WTC11 (cell line): ENCODE data around the gene ZNF771. TPM values are rescaled to one million over a fixed set of nuclear protein-coding genes. Genes with fewer than 3 reads are reported as not detected.
A peak's percentile ranks its signal among the peaks of the same experiment; 100 is the strongest.

ENCODE experiments used
- ATAC-seq: fragments of 200-7000 bp; cut with Tn5 transposase; 2 replicates; pipeline ENCODE4 v1.10.0; 2021; ENCODE audit warnings: mild to moderate bottlenecking, moderate library complexity
- CTCF ChIA-PET: fragments of 300-600 bp; sonication (Branson Sonifier 250); formaldehyde crosslinking; loops from one replicate; lab custom pipeline; 2021; ENCODE audit warnings: antibody characterized with exemption; lab: Charles Lee
- POLR2A ChIA-PET: fragments of 350-600 bp; sonication (Branson Sonifier 250); formaldehyde crosslinking; loops from one replicate; lab custom pipeline; 2021; ENCODE audit warnings: antibody characterized with exemption; lab: Charles Lee
- DNase-seq: peaks from one replicate; pipeline ENCODE4 v3.0.0; 2021; ENCODE audit warnings: low spot score
- H3K27ac Mint-ChIP-seq: 2 replicates; pipeline ENCODE4 v1.8.0; 2021; ENCODE audit warnings: mixed read lengths
- H3K27me3 Mint-ChIP-seq: 2 replicates; pipeline ENCODE4 v1.8.0; 2021; ENCODE audit warnings: low read depth, mild to moderate bottlenecking, moderate library complexity, mixed read lengths
- H3K36me3 Mint-ChIP-seq: 2 replicates; pipeline ENCODE4 v1.8.0; 2021; ENCODE audit warnings: mixed read lengths
- H3K4me1 Mint-ChIP-seq: 2 replicates; pipeline ENCODE4 v1.8.0; 2022; ENCODE audit warnings: mixed read lengths
- H3K4me3 Mint-ChIP-seq: 2 replicates; pipeline ENCODE4 v1.8.0; 2021; ENCODE audit warnings: mild to moderate bottlenecking, moderate library complexity, mixed read lengths
- H3K9me3 Mint-ChIP-seq: 2 replicates; pipeline ENCODE4 v1.8.0; 2021; ENCODE audit warnings: mixed read lengths
- CREB1 ChIP-seq: sonication (generic); formaldehyde crosslinking; IDR thresholded peaks from 2 replicates; pipeline ENCODE4 v1.8.0; 2023; ENCODE audit warnings: mild to moderate bottlenecking, missing genetic modification reagents
- ELF4 ChIP-seq: sonication (generic); formaldehyde crosslinking; IDR thresholded peaks from 2 replicates; pipeline ENCODE4 v1.8.1; 2022; ENCODE audit warnings: low read depth, mild to moderate bottlenecking, moderate library complexity, missing genetic modification reagents
- EMX1 ChIP-seq: fragments of 250-450 bp; sonication (Bioruptor Pico); IDR thresholded peaks from 2 replicates; pipeline ENCODE4 v1.8.0; 2021; ENCODE audit warnings: mild to moderate bottlenecking
- GTF2I ChIP-seq: fragments of 250-450 bp; sonication (Bioruptor Pico); conservative IDR thresholded peaks from 2 replicates; pipeline ENCODE4 v1.4.0; 2021; ENCODE audit warnings: mild to moderate bottlenecking
- HMGA2 ChIP-seq: fragments of 250-450 bp; sonication (Bioruptor Pico); IDR thresholded peaks from 2 replicates; pipeline ENCODE4 v1.4.0; 2021; ENCODE audit warnings: mild to moderate bottlenecking, moderate library complexity
- JAZF1 ChIP-seq: fragments of 250-450 bp; sonication (Bioruptor Pico); IDR thresholded peaks from 2 replicates; pipeline ENCODE4 v1.9.0; 2021; ENCODE audit warnings: moderate library complexity, mild to moderate bottlenecking, inconsistent platforms
- NFYB ChIP-seq: sonication (generic); formaldehyde crosslinking; conservative IDR thresholded peaks from 2 replicates; pipeline ENCODE4 v1.8.0; 2022; ENCODE audit warnings: low read depth, missing genetic modification reagents
- NR1H2 ChIP-seq: sonication (generic); formaldehyde crosslinking; IDR thresholded peaks from 2 replicates; pipeline ENCODE4 v1.9.0; 2021; ENCODE audit warnings: mild to moderate bottlenecking, moderate library complexity, missing genetic modification reagents
- OVOL2 ChIP-seq: fragments of 250-450 bp; sonication (Bioruptor Pico); IDR thresholded peaks from 2 replicates; pipeline ENCODE4 v1.9.0; 2021; ENCODE audit warnings: mild to moderate bottlenecking, borderline replicate concordance
- PRRX2 ChIP-seq: fragments of 250-450 bp; sonication (Bioruptor Pico); IDR thresholded peaks from 2 replicates; pipeline ENCODE4 v1.8.0; 2021; ENCODE audit warnings: mild to moderate bottlenecking
- SP1 ChIP-seq: sonication (generic); formaldehyde crosslinking; conservative IDR thresholded peaks from 2 replicates; pipeline ENCODE4 v1.8.1; 2022; ENCODE audit warnings: missing genetic modification reagents
- TCF7 ChIP-seq: sonication (generic); formaldehyde crosslinking; IDR thresholded peaks from 2 replicates; pipeline ENCODE4 v1.8.0; 2022; ENCODE audit warnings: mild to moderate bottlenecking, low read depth, missing genetic modification reagents, moderate library complexity
- TP53 ChIP-seq: sonication (generic); formaldehyde crosslinking; IDR thresholded peaks from 2 replicates; pipeline ENCODE4 v1.8.1; 2023; ENCODE audit warnings: mild to moderate bottlenecking, missing genetic modification reagents
- ZNF317 ChIP-seq: sonication (generic); formaldehyde crosslinking; IDR thresholded peaks from 2 replicates; pipeline ENCODE4 v1.8.1; 2023; ENCODE audit warnings: low read depth, mild to moderate bottlenecking, moderate library complexity, missing genetic modification reagents, borderline replicate concordance
- total RNA-seq: library from RNA; stranded (reverse); gene quantifications from 3 replicates; pipeline ENCODE4 v1.2.3, GENCODE V29; 2021
- TF ChIP-seq, protein P1 (sequence below): sonication (generic); formaldehyde crosslinking; IDR thresholded peaks from 2 replicates; pipeline ENCODE4 v1.8.0; 2022; ENCODE audit warnings: missing genetic modification reagents
- TF ChIP-seq, protein P2 (sequence below): sonication (generic); formaldehyde crosslinking; IDR thresholded peaks from 2 replicates; pipeline ENCODE4 v1.8.1; 2022; ENCODE audit warnings: low read depth, mild to moderate bottlenecking, moderate library complexity, missing genetic modification reagents, borderline replicate concordance
- TF ChIP-seq, protein P3 (sequence below): sonication (generic); formaldehyde crosslinking; IDR thresholded peaks from 2 replicates; pipeline ENCODE4 v1.8.1; 2022; ENCODE audit warnings: mild to moderate bottlenecking, moderate library complexity, missing genetic modification reagents

The ZNF771 gene
- total RNA-seq, 1 experiment from 2014 or later: 10.0 TPM

DNA sequence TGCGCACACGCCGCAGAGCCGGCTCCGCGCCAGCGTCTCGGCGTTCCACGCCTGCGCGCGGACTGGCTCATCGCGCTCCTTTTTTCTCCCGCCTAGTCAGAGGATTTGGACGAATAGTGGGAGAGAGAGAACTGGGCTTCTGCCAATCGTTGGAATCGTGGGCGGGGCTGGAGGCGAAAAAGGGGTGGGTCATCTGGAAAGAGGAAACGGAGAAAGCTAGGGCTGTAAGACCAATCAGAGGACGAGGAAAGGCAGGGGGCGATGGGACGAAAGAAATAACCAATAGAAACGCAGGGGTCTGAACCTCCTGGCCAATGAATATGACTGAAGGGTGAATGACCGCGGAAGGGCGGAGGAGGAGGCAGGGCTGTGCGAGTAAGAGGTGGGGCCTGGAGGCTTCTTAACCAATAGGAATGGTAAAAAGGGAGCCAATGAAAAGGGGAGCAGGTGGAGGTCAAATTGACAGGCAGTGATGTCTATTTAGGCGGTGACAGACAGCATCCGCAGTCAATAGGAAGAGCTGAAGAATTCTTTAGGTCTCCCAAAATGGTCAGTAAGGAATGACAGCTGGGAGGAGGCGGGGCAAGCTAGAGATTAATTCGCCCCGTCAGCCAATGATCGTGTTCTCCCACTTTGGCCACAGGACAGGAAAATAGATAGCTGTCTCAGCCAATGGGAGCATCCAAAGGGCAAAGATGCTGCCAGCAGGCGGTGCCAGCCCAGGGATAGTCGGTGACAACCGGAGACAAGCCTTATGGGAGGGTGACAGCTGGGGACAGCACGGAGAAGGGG lies 36.8 kb upstream of the ZNF771 start, which contains the start of gene TBC1D10B (continued):
- TF ChIP-seq, protein P1, sequence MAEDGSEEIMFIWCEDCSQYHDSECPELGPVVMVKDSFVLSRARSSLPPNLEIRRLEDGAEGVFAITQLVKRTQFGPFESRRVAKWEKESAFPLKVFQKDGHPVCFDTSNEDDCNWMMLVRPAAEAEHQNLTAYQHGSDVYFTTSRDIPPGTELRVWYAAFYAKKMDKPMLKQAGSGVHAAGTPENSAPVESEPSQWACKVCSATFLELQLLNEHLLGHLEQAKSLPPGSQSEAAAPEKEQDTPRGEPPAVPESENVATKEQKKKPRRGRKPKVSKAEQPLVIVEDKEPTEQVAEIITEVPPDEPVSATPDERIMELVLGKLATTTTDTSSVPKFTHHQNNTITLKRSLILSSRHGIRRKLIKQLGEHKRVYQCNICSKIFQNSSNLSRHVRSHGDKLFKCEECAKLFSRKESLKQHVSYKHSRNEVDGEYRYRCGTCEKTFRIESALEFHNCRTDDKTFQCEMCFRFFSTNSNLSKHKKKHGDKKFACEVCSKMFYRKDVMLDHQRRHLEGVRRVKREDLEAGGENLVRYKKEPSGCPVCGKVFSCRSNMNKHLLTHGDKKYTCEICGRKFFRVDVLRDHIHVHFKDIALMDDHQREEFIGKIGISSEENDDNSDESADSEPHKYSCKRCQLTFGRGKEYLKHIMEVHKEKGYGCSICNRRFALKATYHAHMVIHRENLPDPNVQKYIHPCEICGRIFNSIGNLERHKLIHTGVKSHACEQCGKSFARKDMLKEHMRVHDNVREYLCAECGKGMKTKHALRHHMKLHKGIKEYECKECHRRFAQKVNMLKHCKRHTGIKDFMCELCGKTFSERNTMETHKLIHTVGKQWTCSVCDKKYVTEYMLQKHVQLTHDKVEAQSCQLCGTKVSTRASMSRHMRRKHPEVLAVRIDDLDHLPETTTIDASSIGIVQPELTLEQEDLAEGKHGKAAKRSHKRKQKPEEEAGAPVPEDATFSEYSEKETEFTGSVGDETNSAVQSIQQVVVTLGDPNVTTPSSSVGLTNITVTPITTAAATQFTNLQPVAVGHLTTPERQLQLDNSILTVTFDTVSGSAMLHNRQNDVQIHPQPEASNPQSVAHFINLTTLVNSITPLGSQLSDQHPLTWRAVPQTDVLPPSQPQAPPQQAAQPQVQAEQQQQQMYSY (CRISPR knock-in tag): no peak
- TF ChIP-seq GTF2I (CRISPR knock-in tag) (no peak), ELF4 (CRISPR knock-in tag) (no peak), CREB1 (CRISPR knock-in tag) (no peak), SP1 (CRISPR knock-in tag) (peak; percentile 73), ZNF317 (CRISPR knock-in tag) (no peak)
- TF ChIP-seq, all 79 proteins: peak for 5

DNA sequence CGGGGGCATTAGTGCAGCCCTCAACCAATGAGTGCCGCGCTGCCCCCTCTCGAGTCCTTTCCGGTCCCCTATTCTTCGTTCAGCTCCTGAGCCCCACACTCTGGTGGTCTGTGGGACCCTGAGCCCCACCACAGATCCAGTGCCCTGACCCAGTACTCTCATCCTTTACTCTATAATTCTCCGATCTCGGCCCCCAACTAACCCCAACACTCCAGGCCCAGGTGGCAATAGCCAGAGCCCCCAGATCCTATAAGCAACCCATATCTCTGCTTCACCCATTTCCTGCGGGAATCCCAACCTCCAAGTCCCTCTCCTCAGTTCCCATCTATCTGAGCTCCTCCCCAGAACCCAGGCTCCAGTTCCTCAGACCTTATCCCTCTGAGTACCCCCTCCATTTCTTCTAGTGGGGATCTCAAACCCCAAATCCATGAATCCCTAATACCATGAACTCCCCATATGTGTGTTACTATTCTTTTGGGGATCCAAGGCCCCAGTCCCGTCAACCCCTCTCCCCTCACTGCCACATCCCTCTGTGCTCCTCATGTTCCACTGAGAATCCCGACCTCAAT lies 36.1 kb upstream of the ZNF771 start:
- Mint-ChIP-seq H3K4me3 (peak overlapping the region; percentile 70), H3K27me3 (no peaks in the 10 kb centered on the region; the same call in 1 of the 2 replicates), H3K4me1 (peaks cover 40% of the 10 kb centered on the region), H3K9me3 (no peaks in the 10 kb centered on the region), H3K36me3 (no peaks in the 10 kb centered on the region), H3K27ac (peak overlapping the region; percentile 57)
- ATAC-seq (no peak), DNase-seq (no peak)
- POLR2A ChIA-PET: interaction anchor here (0.6 to 1.4 kb wide), 9 partner anchors 16 to 691 kb away, joined by 3 to 13 read pairs (median 3); partner anchors contain the start of genes CD2BP2, DCTPP1 and ZNF48
- TF ChIP-seq TP53 (CRISPR knock-in tag) (no peak), EMX1 (no peak), JAZF1 (CRISPR knock-in tag) (no peak), PRRX2 (CRISPR knock-in tag) (no peak), OVOL2 (no peak), TCF7 (CRISPR knock-in tag) (no peak), NR1H2 (no peak), HMGA2 (CRISPR knock-in tag) (no peak), NFYB (no peak)
- TF ChIP-seq, protein P2, sequence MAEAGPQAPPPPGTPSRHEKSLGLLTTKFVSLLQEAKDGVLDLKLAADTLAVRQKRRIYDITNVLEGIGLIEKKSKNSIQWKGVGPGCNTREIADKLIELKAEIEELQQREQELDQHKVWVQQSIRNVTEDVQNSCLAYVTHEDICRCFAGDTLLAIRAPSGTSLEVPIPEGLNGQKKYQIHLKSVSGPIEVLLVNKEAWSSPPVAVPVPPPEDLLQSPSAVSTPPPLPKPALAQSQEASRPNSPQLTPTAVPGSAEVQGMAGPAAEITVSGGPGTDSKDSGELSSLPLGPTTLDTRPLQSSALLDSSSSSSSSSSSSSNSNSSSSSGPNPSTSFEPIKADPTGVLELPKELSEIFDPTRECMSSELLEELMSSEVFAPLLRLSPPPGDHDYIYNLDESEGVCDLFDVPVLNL (CRISPR knock-in tag): no peak
- TF ChIP-seq, protein P3, sequence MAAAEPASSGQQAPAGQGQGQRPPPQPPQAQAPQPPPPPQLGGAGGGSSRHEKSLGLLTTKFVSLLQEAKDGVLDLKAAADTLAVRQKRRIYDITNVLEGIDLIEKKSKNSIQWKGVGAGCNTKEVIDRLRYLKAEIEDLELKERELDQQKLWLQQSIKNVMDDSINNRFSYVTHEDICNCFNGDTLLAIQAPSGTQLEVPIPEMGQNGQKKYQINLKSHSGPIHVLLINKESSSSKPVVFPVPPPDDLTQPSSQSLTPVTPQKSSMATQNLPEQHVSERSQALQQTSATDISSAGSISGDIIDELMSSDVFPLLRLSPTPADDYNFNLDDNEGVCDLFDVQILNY (CRISPR knock-in tag): no peak
- CTCF ChIA-PET: interaction anchor here (0.8 to 3.9 kb wide), 20 partner anchors 12 to 316 kb away, joined by 3 to 47 read pairs (median 6); partner anchors contain the start of genes ALDOA, CD2BP2, DCTPP1 and GDPD3
